Thyroid gland (tissue), 4 donors: ENCODE measurements around the gene SH3RF1.

Experiments
- POLR2A ChIP-seq, 2 donors: fragments of 450-650 bp; IDR thresholded peaks; one replicate each; pipeline ENCODE4 v1.6.1; 2017; ENCODE audit warnings: antibody characterized with exemption in 2 of 2, mild to moderate bottlenecking in 2 of 2, moderate library complexity in 1 of 2
- TF ChIP-seq, protein P1 (sequence below), 6 experiments: fragments of 200-600 bp in 3 of 6; fragments of 450-650 bp in 3 of 6; sonication (generic) in 3 of 6; IDR thresholded peaks; one replicate each; pipeline ENCODE4 v1.5.1; 2016 to 2019; ENCODE audit warnings: antibody characterized with exemption in 6 of 6, mild to moderate bottlenecking in 2 of 6, inconsistent platforms in 1 of 6, moderate library complexity in 1 of 6

DNA sequence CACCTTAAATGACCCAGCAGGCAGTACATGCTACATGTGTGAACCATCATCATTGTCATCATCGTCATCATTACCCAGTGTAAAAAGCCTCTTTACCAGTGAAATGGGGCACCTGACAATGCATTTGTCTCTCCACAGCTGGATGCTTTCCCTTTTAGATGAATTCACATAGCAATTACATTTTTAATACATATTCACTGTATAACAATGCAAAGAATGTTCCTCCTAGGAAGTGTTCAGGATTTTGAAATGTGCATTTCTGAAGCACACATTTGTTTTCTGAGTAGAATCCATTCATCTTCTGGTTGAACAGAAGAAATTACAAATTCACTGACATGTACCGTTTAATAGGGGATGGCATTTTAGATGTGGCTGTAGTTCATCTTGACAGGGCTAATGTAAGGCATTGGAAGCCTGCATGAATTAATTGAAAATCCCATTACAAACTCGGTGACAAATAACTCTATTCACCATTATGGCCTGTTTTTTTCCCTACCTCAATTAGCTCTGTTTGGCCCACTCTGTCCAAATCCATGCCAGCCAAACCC lies 111.1 kb downstream of the SH3RF1 start:
- TF ChIP-seq, protein P1, sequence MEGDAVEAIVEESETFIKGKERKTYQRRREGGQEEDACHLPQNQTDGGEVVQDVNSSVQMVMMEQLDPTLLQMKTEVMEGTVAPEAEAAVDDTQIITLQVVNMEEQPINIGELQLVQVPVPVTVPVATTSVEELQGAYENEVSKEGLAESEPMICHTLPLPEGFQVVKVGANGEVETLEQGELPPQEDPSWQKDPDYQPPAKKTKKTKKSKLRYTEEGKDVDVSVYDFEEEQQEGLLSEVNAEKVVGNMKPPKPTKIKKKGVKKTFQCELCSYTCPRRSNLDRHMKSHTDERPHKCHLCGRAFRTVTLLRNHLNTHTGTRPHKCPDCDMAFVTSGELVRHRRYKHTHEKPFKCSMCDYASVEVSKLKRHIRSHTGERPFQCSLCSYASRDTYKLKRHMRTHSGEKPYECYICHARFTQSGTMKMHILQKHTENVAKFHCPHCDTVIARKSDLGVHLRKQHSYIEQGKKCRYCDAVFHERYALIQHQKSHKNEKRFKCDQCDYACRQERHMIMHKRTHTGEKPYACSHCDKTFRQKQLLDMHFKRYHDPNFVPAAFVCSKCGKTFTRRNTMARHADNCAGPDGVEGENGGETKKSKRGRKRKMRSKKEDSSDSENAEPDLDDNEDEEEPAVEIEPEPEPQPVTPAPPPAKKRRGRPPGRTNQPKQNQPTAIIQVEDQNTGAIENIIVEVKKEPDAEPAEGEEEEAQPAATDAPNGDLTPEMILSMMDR (IDR thresholded peaks at IDR 0.05), result no peak
- no peak for TF ChIP-seq POLR2A (IDR thresholded peaks at IDR 0.05)
